ENCODE measurements around the gene TMEM126A.
"Not testable (repeated sequence)": the region's sequence is repeated elsewhere in the genome, so short reads cannot be mapped to it uniquely, and the experiment has no call there.

TMEM126A gene

GRCh38 chr11:85647604-85648299, at the start of gene TMEM126A:
Gene TMEM126A, plus strand, starts transcription at chr11:85647967. Its CDS starts 2,289 bp downstream, at chr11:85650256.
- peak; percentile 87 to 91 for DNase-seq

- DNase-seq = no peak
These were observed 48.7 kb upstream of the TMEM126A start for GRCh38 chr11:85599083-85599482.

GRCh38 chr11:85602526-85603213, 45.1 kb upstream of the TMEM126A start:
- DNase-seq = no peak

- DNase-seq = no peak
These were observed 44.5 kb upstream of the TMEM126A start for GRCh38 chr11:85603220-85603619.

- DNase-seq = not testable (repeated sequence)
These were observed 41.5 kb upstream of the TMEM126A start for GRCh38 chr11:85606237-85606636.

GRCh38 chr11:85608621-85609020, 39.1 kb upstream of the TMEM126A start:
- not testable (repeated sequence) for DNase-seq

GRCh38 chr11:85609286-85609685, 38.5 kb upstream of the TMEM126A start:
- DNase-seq = not testable (repeated sequence)

GRCh38 chr11:85611643-85612042, 36.1 kb upstream of the TMEM126A start:
- DNase-seq = not testable (repeated sequence)

GRCh38 chr11:85619499-85619898, 28.3 kb upstream of the TMEM126A start:
- DNase-seq = no peak

- no peak for DNase-seq
These were observed 27.5 kb upstream of the TMEM126A start for GRCh38 chr11:85620256-85620655.

- DNase-seq = peak in 1 of 2 experiments; percentile 10
These were observed 21.3 kb upstream of the TMEM126A start for GRCh38 chr11:85626496-85626895.

GRCh38 chr11:85627332-85627997, 20.3 kb upstream of the TMEM126A start, which contains the start of gene DLG2:
Gene DLG2, minus strand, starts transcription at chr11:85627344.
- peak; percentile 41 to 55 for DNase-seq

GRCh38 chr11:85627998-85628770, 19.6 kb upstream of the TMEM126A start, which contains the start of gene TMEM126B:
Gene TMEM126B, plus strand, starts transcription at chr11:85628593. Its CDS starts 15 bp downstream, at chr11:85628608.
- peak; percentile 90 to 97 for DNase-seq

GRCh38 chr11:85628771-85629341, 18.9 kb upstream of the TMEM126A start:
- no peak for DNase-seq

- DNase-seq = no peak
These were observed 13.0 kb upstream of the TMEM126A start for GRCh38 chr11:85634747-85635146.

GRCh38 chr11:85643191-85643614, 4.6 kb upstream of the TMEM126A start:
- no peak for DNase-seq

- DNase-seq = no peak
These were observed 689 bp upstream of the TMEM126A start for GRCh38 chr11:85647078-85647477.

GRCh38 chr11:85651118-85651517, 3.4 kb downstream of the TMEM126A start:
- DNase-seq = no peak

- DNase-seq = no peak
These were observed 5.2 kb downstream of the TMEM126A start for GRCh38 chr11:85652786-85653447.

GRCh38 chr11:85654343-85654742, 6.6 kb downstream of the TMEM126A start:
- DNase-seq = not testable (repeated sequence)

- no peak for DNase-seq
These were observed 9.0 kb downstream of the TMEM126A start for GRCh38 chr11:85656777-85657176.

GRCh38 chr11:85658180-85658579, 10.4 kb downstream of the TMEM126A start:
- DNase-seq = no peak
